K562 (cell line): ENCODE data around the gene TARBP1. TPM values are rescaled to one million over a fixed set of nuclear protein-coding genes. Genes with fewer than 3 reads are reported as not detected.
A peak's percentile ranks its signal among the peaks of the same experiment; 100 is the strongest.

ENCODE experiments used
- ATAC-seq: fragments of 200-7000 bp; cut with Tn5 transposase; 3 replicates; pipeline ENCODE4 v1.9.1; 2020; ENCODE audit warnings: moderate library complexity
- BruUV-seq: library from RNA; stranded (reverse); fragments of 400-500 nt; replicated peaks from 2 replicates; lab custom pipeline; 2021; lab: Mats Ljungman, UMichigan
- CTCF ChIA-PET: fragments of 300-600 bp; formaldehyde crosslinking; extraction: SDS; loops from one replicate; lab custom pipeline; 2021; ENCODE audit warnings: low intra/inter-chr PET ratio; lab: Yijun Ruan, JAX
- POLR2A ChIA-PET: fragments of 300-600, 350-650 bp; sonication (Branson Sonifier 250); formaldehyde crosslinking; extraction: SDS; loops from one replicate; lab custom pipeline; 2021; ENCODE audit warnings: antibody characterized with exemption, inconsistent platforms; lab: Yijun Ruan, JAX
- DNase-seq, 4 experiments: peaks; one replicate each; pipeline versions ENCODE4 v3.0.0 to v3.0.0-alpha.2; 2011 to 2018; ENCODE audit warnings: low spot score in 3 of 4, mixed read lengths in 3 of 4; ENCODE audit errors: extremely low read depth in 1 of 4
- FAIRE-seq: peaks from 2 replicates; lab custom pipeline; 2011; peaks lifted over from hg19 to GRCh38; lab: Jason Lieb, UNC
- H2AFZ ChIP-seq: 2 replicates; pipeline ENCODE4 v1.6.0; 2011; ENCODE audit warnings: low read depth, low read length, control low read depth, inconsistent platforms
- H3K27ac ChIP-seq: fragments of 200-600 bp; 3 replicates; pipeline ENCODE4 v1.8.0; 2011; ENCODE audit warnings: low read depth, mild to moderate bottlenecking, control low read depth, inconsistent platforms, low read length, moderate library complexity, mixed read lengths; ENCODE audit errors: extremely low read depth
- H3K27me3 ChIP-seq, 2 experiments: fragments of 300-600 bp in 1 of 2; 2 replicates in 1 of 2; 3 replicates in 1 of 2; pipeline versions ENCODE4 v1.6.0 to v1.8.0; 2011; ENCODE audit warnings: inconsistent platforms in 2 of 2, low read length in 2 of 2, mild to moderate bottlenecking in 1 of 2, mixed read lengths in 1 of 2, moderate library complexity in 1 of 2; ENCODE audit not compliant: control insufficient read depth in 2 of 2, insufficient read depth in 2 of 2
- H3K36me3 ChIP-seq: fragments of 300-600 bp; 3 replicates; pipeline ENCODE4 v1.8.0; 2011; ENCODE audit warnings: mild to moderate bottlenecking, low read length, inconsistent platforms; ENCODE audit not compliant: control insufficient read depth, insufficient read depth
- H3K4me1 ChIP-seq, 2 experiments: fragments of 200-600 bp in 1 of 2; replicated peaks in 1 of 2; 2 replicates in 1 of 2; 3 replicates in 1 of 2; pipeline versions ENCODE4 v1.5.1 to v1.8.0; 2011; ENCODE audit warnings: inconsistent platforms in 2 of 2, low read length in 2 of 2, mild to moderate bottlenecking in 1 of 2, mixed read lengths in 1 of 2, moderate library complexity in 1 of 2; ENCODE audit not compliant: control insufficient read depth in 2 of 2, insufficient read depth in 2 of 2
- H3K4me2 ChIP-seq: 2 replicates; pipeline ENCODE4 v1.6.1; 2011; ENCODE audit warnings: low read length, control low read depth, inconsistent platforms, mixed read lengths; ENCODE audit not compliant: insufficient read depth
- H3K4me3 ChIP-seq: fragments of 200-600 bp; sonication (generic), shearing (Covaris generic); 2 replicates; pipeline ENCODE4 v1.5.1; 2016; ENCODE audit warnings: control low read depth, inconsistent platforms
- H3K79me2 ChIP-seq: fragments of 200-600 bp; 3 replicates; pipeline ENCODE4 v1.8.0; 2011; ENCODE audit warnings: low read length, inconsistent platforms; ENCODE audit not compliant: control insufficient read depth, insufficient read depth
- H3K9ac ChIP-seq, 2 experiments: 2 replicates each; pipeline versions ENCODE4 v1.6.0 to v1.6.1; 2011; ENCODE audit warnings: low read depth in 2 of 2, low read length in 2 of 2, control low read depth in 1 of 2, inconsistent platforms in 1 of 2, mild to moderate bottlenecking in 1 of 2, mixed read lengths in 1 of 2; ENCODE audit not compliant: insufficient read depth in 1 of 2
- H3K9me1 ChIP-seq: one replicate; pipeline ENCODE4 v1.6.0; 2011; ENCODE audit warnings: inconsistent platforms, mild to moderate bottlenecking, low read length, moderate library complexity; ENCODE audit not compliant: control insufficient read depth, insufficient read depth
- H3K9me3 ChIP-seq: replicated peaks from 2 replicates; pipeline ENCODE4 v1.5.1; 2011; ENCODE audit warnings: low read depth, low read length, inconsistent platforms; ENCODE audit not compliant: control insufficient read depth, insufficient read depth
- H4K20me1 ChIP-seq: replicated peaks from 2 replicates; pipeline ENCODE4 v1.6.1; 2011; ENCODE audit warnings: low read length, inconsistent platforms, mixed read lengths; ENCODE audit not compliant: control insufficient read depth, insufficient read depth
- DNMT1 ChIP-seq: fragments of 450-650 bp; IDR thresholded peaks from 2 replicates; pipeline ENCODE4 v1.6.1; 2016; ENCODE audit warnings: antibody characterized with exemption, mild to moderate bottlenecking
- ZNF512 ChIP-seq: IDR thresholded peaks from 2 replicates; pipeline ENCODE4 v1.6.1; 2016; ENCODE audit warnings: missing genetic modification characterization, missing compliant biosample characterization
- WGBS: fragments of 100-300 bp; shearing (Covaris generic); methylation state at CpG from one replicate; pipeline ENCODE4 v1.1.6; 2016; ENCODE audit warnings: low coverage, mixed read lengths; ENCODE audit not compliant: insufficient coverage; ENCODE audit errors: missing lambda C conversion rate; 5-methylcytosine and 5-hydroxymethylcytosine counted together
- in situ Hi-C: fragments of 300-500 bp; cut with MboI; formaldehyde crosslinking; loops from 4 replicates; pipeline ENCODE4 v1.15.0; 2018; ENCODE audit warnings: inconsistent platforms, mixed read lengths
- intact Hi-C: fragments of 100-400 bp; cut with micrococcal nuclease; formaldehyde crosslinking; loops from 2 replicates; pipeline ENCODE4 v1.14.2; 2022
- polyA plus RNA-seq, 8 experiments: library from polyadenylated mRNA; depleted of rRNA in 4 of 8; stranded (reverse) in 5 of 8; unstranded in 3 of 8; fragments of >200 nt; fragmentation: Nextera tagmentation in 2 of 8; fragmentation: Illumina TruSeq in 1 of 8; extraction: Ambion mirVana in 2 of 8; extraction: Trizol in 1 of 8; gene quantifications; 2 replicates each; pipeline versions ENCODE4 v1.2.1 to v1.2.3, GENCODE V29; 2011 to 2014; ENCODE audit warnings: inconsistent platforms in 1 of 8, missing spikeins in 1 of 8
- total RNA-seq, 7 experiments: library from RNA; depleted of rRNA in 6 of 7; stranded (reverse); fragments of >200 nt in 6 of 7; fragmentation: Illumina TruSeq in 2 of 7; extraction: Trizol in 2 of 7; gene quantifications; 2 replicates each; pipeline versions ENCODE4 v1.2.1 to v1.2.3, GENCODE V29; 2011 to 2021; ENCODE audit warnings: low replicate concordance in 1 of 7
- TF ChIP-seq, protein P1 (sequence below): sonication (generic); formaldehyde crosslinking; IDR thresholded peaks from 2 replicates; pipeline ENCODE4 v1.8.0; 2022; ENCODE audit warnings: mild to moderate bottlenecking, missing genetic modification reagents
- TF ChIP-seq, protein P2 (sequence below), 3 experiments: fragments of 200-800 bp in 1 of 3; fragments of 250-450 bp in 1 of 3; fragments of 450-650 bp in 1 of 3; sonication (Bioruptor Pico) in 1 of 3; sonication (Bioruptor generic) in 1 of 3; formaldehyde crosslinking in 1 of 3; IDR thresholded peaks; 2 replicates each; pipeline versions ENCODE4 v1.6.1 to v1.8.0; 2016 to 2022; ENCODE audit warnings: mild to moderate bottlenecking in 2 of 3, missing genetic modification characterization in 2 of 3, missing compliant biosample characterization in 1 of 3, moderate library complexity in 1 of 3

Gene TARBP1
- total and polyA plus RNA-seq, 9 of the 15 experiments (the other 6 are each of a cell fraction or from before 2014, with no cell fraction given) = 8.8 to 48.0 (median 22.9) TPM

DNA sequence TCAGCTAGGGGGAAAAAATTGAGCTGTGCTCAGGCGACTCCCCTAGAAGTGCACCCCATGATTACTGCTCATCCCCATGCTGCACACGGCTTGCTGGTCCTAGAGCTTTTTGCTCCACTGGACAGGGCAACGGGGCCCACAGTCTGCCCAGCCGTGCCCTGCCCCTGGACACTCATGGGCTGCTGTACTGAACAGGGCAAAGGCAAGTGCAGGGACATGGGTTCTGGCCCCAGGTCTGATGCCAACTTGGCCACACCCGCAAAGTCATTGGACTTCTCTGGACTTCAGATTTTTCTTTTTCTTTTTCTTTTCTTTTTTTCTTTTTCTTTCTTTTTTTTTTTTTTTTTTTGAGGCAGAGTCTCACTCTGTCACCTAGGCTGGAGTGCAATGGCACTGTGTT is 42.9 kb upstream of the TARBP1 start:
- in situ Hi-C loops (no loop called here), intact Hi-C loops (no loop called here)
- no TSS peak for BruUV-seq
- Histone ChIP-seq H3K27me3 (no peaks in the 10 kb centered on the region), H2AFZ (peak overlapping the region; percentile 28; the same call in 1 of the 2 replicates), H3K4me1 (peaks cover 21 to 34% of the 10 kb centered on the region in 2 experiments), H3K79me2 (no peaks in the 10 kb centered on the region), H4K20me1 (no peaks in the 10 kb centered on the region), H3K4me3 (no peak overlapping the region), H3K9me1 (peaks cover 6% of the 10 kb centered on the region), H3K9me3 (no peaks in the 10 kb centered on the region), H3K36me3 (no peaks in the 10 kb centered on the region), H3K9ac (peak overlapping the region; percentile 26 to 67; a peak in 2 of 4 replicates), H3K4me2 (no peak overlapping the region), H3K27ac (no peak overlapping the region; the same call in 2 of the 3 replicates)
- DNase-seq (no peak), FAIRE-seq (no peak), ATAC-seq (peak; percentile 4; the same call in 2 of the 3 replicates)
- 82% methylated on average over 5 of the region's 5 CpGs for WGBS
- ChIA-PET POLR2A (interaction anchor here (0.6 to 1.3 kb wide), 4 partner anchors 23 to 1088 kb away, joined by 3 to 6 read pairs (median 4); no protein-coding TSS in a partner anchor), CTCF (no interaction called here)
- TF ChIP-seq ZNF512 (tag) (peak; percentile 57; the same call in 1 of the 2 replicates), DNMT1 (no peak)
- TF ChIP-seq, protein P1, sequence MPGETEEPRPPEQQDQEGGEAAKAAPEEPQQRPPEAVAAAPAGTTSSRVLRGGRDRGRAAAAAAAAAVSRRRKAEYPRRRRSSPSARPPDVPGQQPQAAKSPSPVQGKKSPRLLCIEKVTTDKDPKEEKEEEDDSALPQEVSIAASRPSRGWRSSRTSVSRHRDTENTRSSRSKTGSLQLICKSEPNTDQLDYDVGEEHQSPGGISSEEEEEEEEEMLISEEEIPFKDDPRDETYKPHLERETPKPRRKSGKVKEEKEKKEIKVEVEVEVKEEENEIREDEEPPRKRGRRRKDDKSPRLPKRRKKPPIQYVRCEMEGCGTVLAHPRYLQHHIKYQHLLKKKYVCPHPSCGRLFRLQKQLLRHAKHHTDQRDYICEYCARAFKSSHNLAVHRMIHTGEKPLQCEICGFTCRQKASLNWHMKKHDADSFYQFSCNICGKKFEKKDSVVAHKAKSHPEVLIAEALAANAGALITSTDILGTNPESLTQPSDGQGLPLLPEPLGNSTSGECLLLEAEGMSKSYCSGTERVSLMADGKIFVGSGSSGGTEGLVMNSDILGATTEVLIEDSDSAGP (CRISPR knock-in tag) = no peak
- TF ChIP-seq, protein P2, sequence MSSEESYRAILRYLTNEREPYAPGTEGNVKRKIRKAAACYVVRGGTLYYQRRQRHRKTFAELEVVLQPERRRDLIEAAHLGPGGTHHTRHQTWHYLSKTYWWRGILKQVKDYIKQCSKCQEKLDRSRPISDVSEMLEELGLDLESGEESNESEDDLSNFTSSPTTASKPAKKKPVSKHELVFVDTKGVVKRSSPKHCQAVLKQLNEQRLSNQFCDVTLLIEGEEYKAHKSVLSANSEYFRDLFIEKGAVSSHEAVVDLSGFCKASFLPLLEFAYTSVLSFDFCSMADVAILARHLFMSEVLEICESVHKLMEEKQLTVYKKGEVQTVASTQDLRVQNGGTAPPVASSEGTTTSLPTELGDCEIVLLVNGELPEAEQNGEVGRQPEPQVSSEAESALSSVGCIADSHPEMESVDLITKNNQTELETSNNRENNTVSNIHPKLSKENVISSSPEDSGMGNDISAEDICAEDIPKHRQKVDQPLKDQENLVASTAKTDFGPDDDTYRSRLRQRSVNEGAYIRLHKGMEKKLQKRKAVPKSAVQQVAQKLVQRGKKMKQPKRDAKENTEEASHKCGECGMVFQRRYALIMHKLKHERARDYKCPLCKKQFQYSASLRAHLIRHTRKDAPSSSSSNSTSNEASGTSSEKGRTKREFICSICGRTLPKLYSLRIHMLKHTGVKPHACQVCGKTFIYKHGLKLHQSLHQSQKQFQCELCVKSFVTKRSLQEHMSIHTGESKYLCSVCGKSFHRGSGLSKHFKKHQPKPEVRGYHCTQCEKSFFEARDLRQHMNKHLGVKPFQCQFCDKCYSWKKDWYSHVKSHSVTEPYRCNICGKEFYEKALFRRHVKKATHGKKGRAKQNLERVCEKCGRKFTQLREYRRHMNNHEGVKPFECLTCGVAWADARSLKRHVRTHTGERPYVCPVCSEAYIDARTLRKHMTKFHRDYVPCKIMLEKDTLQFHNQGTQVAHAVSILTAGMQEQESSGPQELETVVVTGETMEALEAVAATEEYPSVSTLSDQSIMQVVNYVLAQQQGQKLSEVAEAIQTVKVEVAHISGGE (CRISPR knock-in tag; IDR thresholded peaks at IDR 0.05) = no peak
